ENCODE results near the gene CNIH3.

- TF ChIP-seq EZH2 (IDR thresholded peaks at IDR 0.05; ENCODE audit: borderline replicate concordance, low read length) (no peak), CTCF (IDR thresholded peaks at IDR 0.05; ENCODE audit: low read length) (no peak)
These were observed 8.6 kb upstream of the CNIH3 start for GRCh38 chr1:224607188-224608148.

Data from OCI-LY1 (cell line).